ENCODE measurements around the gene BCL2L11. TPM values are rescaled to one million over a fixed set of nuclear protein-coding genes. Genes with fewer than 3 reads are reported as not detected.

BCL2L11 gene
- total RNA-seq, 1 donor from 2014 or later, result 29.1 TPM

DNA sequence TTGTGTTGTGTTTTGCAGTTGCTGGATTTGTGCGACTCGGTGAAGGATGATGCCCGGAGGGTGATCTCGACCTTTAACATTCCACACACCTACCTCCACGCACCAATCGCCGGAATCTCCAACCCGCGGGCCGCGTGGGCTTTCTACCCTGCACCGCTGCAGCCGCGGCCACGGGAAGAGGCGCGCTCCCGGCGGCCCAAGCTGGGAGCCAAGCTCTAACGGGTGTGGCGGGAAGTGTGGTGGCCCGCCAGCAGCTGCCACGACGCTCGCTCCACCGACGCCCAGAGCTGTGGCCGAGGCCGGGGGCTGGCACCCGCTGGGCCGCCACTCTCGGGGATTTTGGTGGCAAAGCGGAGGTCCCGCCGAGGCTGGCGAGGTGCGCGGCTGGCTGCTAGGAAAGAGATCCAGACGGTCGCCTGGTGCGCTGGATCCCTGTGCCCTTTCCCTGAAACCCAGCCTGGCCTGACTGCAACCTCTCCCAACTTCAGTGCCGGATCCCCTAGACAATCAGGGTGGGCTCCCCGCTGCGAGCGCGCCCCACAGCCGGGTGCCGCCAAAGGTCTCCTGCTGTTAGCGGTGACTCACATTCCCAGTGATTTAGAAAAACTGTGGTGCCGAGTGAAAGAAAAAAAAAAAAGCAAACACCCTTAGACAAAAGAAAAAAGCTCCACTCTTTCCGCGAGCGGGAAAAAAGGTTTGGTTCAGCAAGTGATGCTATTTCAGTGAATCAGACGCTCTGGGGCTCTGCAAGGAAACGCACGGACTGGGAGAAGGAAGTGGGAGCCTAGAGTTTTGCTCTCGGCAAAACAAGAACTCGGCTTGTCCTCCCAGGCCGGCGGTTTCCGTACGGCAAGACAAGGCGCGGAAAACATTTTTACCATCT, 2.9 kb upstream of the BCL2L11 start:
- peak; percentile 68 for DNase-seq (ENCODE audit: low read depth)

DNA sequence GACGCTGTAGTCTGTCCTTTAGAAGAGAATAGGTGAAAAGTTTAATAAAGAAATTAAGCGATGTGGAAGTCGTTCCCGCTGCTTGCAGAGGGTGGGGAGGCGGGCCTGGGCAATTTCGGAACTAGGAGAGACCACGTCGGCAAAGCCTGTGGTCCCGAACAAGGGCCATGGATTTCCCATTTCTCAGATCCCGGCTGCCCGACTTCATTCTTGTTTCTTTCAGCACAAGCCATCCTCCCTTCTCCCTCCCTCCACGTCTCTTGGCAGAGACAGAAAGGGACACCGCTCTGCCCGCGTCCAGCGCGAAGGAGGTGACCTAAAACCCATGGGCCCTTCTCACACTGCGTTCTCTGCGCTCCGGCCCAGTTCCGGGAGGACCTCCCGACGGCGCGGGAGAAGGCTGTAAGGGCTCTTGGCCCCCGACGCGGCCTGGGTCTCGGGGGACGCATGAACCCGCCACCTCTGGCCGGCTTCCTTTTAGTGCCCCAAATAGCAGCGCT, 2.2 kb upstream of the BCL2L11 start:
- no peak for DNase-seq (ENCODE audit: low read depth)

DNA sequence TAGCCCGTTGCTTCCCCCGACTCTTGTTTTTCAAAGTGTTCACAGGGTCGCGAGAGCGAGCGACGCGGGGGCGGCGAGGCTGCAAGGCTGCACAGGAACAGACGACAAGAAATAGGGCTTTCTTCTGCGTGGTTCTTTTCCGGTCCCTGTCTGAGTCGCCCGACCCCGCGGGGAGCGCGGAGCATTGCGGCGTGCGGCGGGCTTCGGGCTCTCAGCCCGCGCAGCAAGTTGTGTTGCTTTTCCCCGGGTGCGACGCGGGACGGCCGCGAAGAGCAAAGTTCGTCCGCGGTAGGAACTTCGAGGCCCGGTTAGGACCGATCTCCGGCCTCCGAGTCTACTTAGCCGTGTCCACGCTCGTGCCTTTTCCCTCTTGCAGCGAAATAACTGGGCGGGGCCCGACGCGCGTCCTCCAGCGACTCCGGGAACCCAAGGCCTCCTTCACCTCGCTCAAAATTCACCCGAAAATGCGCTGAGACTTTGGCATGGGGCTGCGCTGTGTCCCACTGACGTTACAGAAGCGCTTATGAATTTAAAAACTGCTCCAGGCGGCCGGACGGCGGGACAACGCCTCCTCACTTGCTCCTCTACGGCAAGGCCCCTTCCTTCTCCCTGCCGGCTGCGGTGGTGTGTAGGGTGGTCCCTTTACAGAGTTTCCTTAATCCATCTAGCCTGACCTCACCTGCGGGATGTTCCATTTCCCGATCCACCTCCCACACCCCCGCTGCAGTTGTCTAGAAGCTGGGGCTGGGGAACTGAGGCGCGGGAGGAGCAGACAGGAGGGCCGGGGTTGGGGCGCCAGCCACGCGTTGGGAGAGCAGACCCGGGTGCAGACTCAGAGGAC, 1.5 kb upstream of the BCL2L11 start:
- no peak for DNase-seq (ENCODE audit: low read depth)

DNA sequence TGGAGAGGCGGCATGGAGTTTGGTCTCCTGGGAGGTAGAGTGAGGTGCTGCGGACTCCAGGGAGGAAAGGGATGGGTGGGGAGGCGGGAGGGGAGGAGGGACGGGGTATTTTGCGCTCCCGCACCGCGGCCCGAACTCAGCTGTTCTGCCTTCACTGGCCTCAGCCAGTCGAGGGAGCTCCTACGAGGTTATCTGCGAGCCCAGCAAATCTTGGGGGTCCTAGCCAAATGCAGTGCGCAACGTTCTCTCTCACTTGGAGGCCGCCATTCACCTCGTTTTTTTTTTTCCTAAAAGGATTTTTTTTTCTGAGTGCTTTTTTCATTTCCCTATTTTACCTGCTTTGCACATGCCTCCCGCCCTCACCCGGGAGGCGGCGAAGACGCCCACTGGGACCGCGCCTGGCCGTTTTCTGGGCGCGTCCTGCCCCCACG, 877 bp upstream of the BCL2L11 start:
- DNase-seq (ENCODE audit: low read depth), result no peak

DNA sequence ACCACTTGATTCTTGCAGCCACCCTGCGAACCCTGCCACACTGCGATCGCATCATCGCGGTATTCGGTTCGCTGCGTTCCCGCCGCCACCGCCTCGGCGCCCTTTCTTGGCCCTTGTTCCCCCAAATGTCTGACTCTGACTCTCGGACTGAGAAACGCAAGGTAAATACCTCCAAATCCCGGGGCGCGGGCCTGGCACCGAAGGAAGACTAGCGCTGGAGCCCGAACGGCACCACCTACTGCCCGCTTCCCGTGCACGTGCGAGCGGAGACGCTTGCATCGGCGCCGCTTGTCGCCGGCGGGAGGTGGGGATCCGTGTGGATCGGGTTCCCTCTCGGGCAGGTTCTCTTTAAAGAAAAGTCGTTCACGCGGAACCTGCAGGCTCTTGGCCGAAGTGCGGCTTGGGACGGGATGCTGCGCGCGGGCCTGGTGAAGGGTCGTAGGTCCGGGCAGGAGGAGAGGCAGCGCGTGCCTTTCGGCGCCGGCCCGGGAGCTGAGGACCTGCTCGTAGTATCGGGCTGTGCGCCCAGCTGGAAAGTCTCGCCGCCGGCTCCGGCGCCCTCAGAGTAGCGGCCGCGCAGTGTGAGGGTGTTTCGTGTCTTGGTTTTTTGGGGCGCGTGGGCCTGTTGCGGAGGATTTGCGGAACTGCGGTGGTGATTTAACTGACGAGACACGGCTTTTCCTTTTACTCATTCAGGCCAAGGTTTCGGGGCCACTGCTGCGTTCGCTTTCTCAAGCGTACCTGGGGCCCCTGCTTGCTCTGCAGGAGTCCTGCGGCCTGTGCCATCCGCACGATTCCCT, 514 bp downstream of the BCL2L11 start:
- no peak for DNase-seq (ENCODE audit: low read depth)

DNA sequence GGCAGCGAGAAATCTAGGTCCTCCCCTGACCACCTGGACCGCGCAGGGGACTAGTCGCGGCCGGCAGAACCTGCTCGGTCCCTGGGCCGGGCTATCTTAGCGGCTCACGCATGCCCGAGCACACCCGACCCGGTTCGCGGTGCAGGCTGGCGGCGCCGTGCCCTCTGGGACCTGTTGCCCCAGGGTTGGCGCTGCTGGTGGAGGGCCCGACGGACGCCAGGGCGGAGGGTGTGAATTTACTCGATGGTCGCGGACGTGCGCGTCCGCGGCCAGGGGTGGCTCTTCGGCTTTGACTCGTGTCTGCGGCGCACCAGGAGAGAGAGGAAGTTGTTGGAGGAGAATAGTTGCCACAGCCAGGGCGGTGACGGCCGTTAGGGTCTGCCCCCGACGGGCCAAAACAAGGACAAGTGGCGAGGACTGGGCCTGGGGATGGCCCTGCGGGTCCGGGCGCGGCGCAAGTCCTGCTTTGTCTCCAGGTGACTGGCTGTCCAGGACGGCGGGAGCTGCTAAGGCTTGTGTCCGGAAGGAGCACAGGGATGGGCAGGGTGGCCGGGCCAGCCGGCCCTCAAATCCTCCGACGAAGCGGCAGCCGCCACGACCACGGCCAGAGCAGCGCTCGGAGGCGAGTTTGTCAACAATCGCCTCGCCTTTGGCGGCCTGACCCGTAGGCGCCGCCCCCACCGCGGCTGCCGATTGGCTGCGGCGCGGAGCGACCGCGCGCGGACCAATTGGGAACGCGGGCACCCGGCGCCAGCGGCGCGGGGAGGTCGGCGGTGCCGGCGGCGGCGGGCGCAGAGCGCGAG, 1.3 kb downstream of the BCL2L11 start:
- DNase-seq (ENCODE audit: low read depth), result peak; percentile 61

DNA sequence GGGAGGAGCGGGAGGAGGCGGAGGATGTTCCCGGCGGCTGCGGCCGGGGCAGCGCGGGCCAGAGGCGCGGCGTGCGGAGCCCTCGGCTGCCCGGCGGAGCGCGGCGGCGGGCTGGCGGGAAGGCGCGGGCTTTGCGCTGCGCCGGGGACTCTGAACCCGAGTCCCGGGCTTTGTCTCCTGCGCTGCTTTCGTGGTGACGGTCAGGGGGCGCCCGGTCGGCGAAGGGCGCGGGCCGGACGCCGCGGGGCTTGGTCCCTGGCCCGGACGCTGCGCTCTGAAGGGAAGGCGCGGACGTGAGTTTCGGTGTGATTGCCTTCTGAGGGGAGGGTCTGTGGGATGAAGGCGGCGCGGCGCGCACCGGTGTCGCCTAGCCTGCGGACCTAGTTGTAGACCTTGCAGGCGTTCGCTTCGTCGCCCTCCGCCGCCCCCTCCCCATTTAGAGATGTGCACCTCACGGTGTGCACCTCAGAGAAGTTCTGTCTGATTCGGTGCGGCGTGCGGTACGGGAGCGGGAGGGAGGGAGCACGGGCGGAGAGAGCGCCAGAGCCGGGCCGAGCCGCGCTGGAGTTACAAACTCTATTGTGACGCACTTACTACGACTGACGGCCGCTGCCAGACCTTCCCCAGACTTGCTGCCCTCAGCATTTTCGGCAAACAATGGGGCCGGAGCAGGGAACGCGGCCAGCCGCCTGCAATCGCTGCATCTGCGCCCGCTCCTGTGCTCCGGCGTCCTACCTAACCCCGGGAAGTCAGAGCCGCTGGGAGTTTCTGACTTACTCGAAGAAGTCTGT, 2.1 kb downstream of the BCL2L11 start:
- peak; percentile 57 for DNase-seq (ENCODE audit: low read depth)

DNA sequence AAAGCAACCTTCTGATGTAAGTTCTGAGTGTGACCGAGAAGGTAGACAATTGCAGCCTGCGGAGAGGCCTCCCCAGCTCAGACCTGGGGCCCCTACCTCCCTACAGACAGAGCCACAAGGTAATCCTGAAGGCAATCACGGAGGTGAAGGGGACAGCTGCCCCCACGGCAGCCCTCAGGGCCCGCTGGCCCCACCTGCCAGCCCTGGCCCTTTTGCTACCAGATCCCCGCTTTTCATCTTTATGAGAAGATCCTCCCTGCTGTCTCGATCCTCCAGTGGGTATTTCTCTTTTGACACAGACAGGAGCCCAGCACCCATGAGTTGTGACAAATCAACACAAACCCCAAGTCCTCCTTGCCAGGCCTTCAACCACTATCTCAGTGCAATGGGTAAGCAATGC, 3.0 kb downstream of the BCL2L11 start:
- no peak for DNase-seq (ENCODE audit: low read depth)

DNA sequence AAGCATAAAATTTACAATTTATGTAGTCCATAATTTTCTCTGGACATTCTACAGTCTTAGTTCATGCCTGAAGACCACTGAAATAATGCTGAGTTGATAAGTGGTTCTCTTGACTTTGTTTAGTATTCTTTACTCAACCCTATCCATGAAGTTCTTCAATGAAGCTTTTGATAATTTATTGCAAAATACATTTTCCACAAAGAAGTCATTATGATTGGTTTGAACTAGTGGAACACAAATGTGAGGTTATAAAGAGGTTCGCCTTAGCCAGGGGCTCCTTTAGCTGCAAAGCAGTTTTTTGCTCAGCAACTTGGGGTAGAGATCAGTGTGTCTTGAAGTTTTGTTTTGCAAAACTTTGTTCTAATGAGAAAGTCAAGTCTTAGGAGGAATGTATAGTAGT, 5.9 kb downstream of the BCL2L11 start:
- no peak for DNase-seq (ENCODE audit: low read depth)

DNA sequence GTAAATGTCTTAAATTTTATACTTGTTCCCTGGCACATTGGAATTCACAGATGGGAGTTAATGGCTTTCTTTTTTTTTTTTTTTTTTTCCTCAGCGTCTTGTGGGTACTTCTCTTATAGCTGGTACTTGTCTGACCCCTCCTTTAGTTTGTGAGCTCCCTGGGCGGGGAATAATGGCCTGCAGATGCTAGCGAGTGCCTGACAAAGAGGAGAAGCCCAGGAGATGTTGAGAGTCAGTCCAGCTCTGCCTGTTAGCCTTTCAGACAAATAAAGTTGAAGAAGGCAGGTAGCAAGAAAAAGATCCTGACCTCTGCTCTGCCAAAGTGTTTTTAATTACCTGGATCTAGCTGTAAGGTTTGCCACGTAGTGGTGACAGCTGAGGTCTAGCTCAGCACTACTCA, 6.6 kb downstream of the BCL2L11 start:
- DNase-seq (ENCODE audit: low read depth), result no peak

DNA sequence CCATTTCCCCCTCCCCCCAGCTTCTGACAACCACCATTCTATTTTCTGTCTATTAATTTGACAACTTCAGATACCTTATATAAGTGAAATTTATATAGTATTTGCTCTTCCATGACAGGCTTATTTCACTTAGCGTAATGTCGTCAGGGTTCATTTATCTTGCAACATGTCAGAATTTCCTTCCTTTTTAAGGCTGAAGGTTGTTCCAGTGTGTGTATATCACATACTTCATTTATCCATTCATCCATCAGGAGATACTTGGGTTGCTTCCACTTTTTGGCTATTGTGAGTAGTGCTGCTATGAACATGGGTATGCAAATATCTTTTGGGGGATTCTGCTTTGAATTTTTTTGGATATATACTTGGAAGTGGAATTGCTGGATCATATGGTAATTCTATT, 7.4 kb downstream of the BCL2L11 start:
- DNase-seq (ENCODE audit: low read depth), result no peak

DNA sequence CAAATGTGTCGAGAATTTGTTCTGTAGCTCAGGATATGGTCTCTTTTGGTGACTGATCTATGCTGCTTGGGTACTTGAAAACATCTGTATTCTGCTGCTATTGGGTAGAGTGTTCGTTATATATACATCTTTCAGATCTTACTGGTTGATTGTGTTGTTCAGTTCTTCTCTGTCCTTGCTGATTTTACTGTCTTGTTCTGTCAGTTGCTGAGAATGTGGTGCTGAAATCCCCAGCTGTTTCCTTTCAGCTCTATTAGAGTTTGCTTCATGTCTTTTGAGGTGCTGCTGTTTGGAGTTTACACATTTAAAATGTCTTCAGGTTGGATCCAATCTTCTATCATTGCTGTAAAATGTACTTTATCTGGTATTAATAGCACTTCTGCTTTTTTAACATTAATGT, 12.9 kb downstream of the BCL2L11 start:
- no peak for DNase-seq (ENCODE audit: low read depth)

DNA sequence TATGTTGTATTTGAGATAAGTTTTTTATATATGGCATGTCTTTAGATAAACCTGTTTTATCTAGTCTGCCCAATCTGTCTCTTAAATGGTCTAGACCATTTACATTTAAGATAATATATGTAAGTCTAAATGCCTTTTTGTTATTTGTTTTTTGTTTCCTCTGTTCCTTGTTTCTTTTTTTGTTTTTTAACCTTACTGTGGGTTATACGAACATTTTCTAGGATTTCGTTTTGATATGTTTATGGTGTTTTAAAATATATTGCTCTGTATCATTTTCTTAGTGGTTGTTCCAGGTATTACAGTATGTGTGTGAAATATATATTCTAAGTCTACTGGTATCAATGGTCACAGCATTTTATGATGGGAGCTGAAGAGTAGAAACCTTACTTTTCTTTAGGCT, 13.3 kb downstream of the BCL2L11 start:
- no peak for DNase-seq (ENCODE audit: low read depth)

DNA sequence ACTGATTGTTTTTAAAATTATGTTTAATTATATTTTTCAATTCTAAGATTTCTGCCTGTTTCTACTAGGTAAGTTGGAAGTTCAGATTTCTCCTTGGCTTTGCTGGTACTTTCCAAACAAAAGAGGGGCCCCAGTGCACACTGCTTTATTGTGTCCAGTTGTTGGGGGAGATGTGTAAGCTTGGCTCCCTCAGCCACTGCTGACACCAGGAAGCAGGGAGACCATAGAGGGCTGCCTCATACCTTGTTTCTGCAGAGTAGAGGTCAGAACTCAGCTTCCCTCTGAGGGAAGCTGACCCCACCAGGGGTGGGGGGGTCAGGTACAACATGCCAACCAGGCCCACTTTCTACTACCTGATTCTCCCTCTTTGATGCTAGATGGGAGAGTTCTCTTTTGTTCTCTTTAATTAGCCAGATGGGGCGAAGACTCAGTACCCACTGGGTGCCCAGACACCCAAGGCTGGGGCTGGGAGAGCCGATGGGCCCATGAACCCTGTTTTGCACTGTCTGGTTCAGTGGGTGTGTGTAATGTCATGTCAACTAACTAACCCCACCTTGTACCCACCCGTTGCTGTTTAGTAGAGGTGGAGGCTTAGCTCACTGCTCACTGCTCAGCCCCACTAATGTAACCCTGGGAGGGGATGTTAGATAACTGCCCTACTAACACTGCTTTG, 14.7 kb downstream of the BCL2L11 start:
- DNase-seq (ENCODE audit: low read depth), result no peak

DNA sequence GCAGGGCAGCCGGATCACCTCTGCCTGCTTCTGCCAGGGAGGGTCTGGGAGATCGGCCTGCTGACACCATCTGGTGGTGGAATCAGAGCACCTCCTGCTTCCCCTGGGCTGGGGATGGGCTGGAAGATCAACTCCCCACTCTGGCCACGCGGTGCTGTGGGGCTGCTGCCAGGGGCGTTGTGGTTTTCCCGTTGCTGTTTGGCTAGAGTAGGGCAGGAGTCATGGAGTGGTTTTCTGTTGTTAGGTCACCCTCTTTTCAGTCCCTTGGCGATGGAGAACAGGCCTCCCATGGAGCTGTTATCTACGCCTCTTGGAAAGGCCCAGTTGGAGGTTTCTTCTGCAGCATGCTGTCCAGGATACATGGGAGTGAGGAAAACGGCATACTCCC, 15.2 kb downstream of the BCL2L11 start:
- no peak for DNase-seq (ENCODE audit: low read depth)

DNA sequence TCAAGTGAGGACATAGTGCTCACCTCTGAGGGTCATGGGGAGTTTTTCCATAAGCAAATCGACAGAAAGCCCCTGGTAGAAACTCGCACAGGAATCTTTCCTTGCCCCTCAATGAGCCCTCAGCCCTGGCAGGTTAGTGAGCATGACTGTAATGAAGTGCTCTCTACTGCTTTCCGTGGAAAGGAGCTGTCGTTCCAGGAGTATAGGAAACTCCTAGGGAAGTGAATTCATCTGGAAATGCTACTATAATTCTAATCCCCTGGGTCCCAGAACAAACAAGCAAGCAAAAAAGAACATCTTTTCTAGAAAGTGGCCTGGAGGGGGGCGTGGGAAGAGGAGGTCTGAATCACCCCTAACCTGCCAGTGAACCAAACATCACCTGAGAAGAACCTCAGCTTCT, 18.1 kb downstream of the BCL2L11 start:
- no peak for DNase-seq (ENCODE audit: low read depth)

DNA sequence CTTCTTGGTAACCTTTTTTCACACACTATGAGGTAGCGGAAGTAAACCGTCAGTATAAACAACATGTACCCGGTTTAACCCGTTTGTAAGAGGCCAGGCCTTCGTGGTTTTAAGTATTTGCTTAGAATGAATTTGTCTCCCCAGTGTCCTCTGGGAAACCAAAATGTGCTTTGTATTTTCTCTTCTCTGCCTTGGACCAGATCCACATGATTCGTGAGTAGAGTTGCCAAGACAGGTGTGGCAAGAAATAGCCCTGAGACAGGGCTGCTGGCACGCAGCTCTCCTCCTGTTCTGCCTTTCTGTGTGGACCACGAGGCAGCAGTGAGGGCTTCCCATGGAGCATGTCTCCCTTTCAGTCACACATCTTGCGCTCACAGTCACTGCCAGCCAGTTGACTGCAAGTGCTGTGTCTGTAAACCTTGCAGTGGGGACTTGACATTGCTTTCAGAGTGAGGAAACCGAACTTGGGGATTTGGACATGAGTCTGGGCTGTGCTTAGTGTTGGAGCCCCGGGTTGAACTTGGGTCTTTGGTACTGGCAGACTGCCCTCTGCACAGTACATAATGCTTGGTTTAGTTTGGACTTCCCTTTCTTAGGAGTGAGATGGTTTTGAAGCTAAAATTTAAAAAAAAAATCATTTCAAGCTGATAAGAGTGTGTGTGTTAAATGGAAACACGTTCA, 19.1 kb downstream of the BCL2L11 start:
- DNase-seq (ENCODE audit: low read depth), result peak; percentile 52

DNA sequence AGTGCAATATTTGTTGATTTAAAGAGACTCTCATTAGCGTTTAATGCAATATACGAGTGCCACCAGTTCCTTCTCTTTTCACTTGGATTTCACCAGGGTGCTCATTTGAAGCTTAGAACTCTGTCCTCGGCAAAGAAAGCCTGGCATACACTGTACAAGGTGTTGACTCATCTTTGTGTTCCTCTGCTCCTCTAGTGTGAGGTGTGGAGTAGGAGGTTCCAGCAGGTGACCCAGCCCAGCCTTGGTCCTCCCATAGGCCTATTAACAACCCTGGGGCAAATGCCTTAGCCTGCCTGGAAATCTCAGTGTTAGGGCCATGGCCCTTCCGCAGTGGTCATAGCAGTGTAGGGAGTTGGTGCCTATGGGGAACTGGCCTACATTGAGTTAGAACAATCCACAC, 20.1 kb downstream of the BCL2L11 start:
- DNase-seq (ENCODE audit: low read depth), result no peak

DNA sequence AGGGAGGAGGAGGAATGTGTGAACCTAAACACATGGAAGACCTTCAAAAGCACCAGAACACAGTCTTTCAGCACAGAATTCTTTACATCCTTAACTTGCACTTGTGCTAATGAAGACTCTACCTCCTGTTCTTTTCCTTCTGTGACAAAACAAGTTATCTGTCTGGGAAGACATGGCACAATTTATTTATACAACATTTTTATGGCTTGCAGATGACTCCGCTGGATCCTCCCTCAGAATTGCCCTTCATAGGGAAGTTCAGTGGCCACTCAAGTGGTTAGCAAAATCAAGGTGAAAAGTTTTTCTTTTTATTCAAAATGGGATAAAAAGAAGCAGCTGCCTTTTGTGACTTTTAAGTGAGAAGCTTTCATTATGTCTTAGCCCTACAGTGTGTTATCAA, 21.4 kb downstream of the BCL2L11 start:
- DNase-seq (ENCODE audit: low read depth), result no peak
